IPS-15b (cell line): ENCODE results near the gene TMEM127.
A peak's percentile ranks its signal among the peaks of the same experiment; 100 is the strongest.

Experiments
- H3K27me3 ChIP-seq: one replicate; pipeline ENCODE4 v1.6.1; 2013; ENCODE audit warnings: low read length; ENCODE audit not compliant: control insufficient read depth, insufficient read depth
- H3K36me3 ChIP-seq: one replicate; pipeline ENCODE4 v1.6.1; 2013; ENCODE audit warnings: low read length; ENCODE audit not compliant: control insufficient read depth, insufficient read depth
- H3K4me1 ChIP-seq: one replicate; pipeline ENCODE4 v1.6.1; 2013; ENCODE audit warnings: mild to moderate bottlenecking, low read length; ENCODE audit not compliant: control insufficient read depth, insufficient read depth
- H3K4me3 ChIP-seq: one replicate; pipeline ENCODE4 v1.5.1; 2013; ENCODE audit warnings: low read depth, low read length
- H3K9ac ChIP-seq: one replicate; pipeline ENCODE4 v1.6.1; 2013; ENCODE audit warnings: low read depth, mild to moderate bottlenecking, low read length
- H3K9me3 ChIP-seq: one replicate; pipeline ENCODE4 v1.6.1; 2013; ENCODE audit warnings: mild to moderate bottlenecking, low read length; ENCODE audit not compliant: control insufficient read depth, insufficient read depth

TMEM127 gene

GRCh38 chr2:96209729-96210085, 56.1 kb downstream of the TMEM127 start:
- peaks cover 14% of the 10 kb centered on the region for H3K4me1 ChIP-seq

GRCh38 chr2:96209011-96209728, 56.6 kb downstream of the TMEM127 start:
- H3K9ac ChIP-seq: peak overlapping the region; percentile 76
- H3K27me3 ChIP-seq: no peaks in the 10 kb centered on the region
- no peaks in the 10 kb centered on the region for H3K9me3 ChIP-seq
- peak overlapping the region; percentile 92 for H3K4me3 ChIP-seq
- peaks cover 14% of the 10 kb centered on the region for H3K4me1 ChIP-seq
- peaks cover 4% of the 10 kb centered on the region for H3K36me3 ChIP-seq

More at GRCh38 chr2:96209729-96210085, 56.1 kb downstream of the TMEM127 start:
- Histone ChIP-seq H3K4me3 (peak overlapping the region; percentile 92), H3K27me3 (no peaks in the 10 kb centered on the region), H3K36me3 (peaks cover 4% of the 10 kb centered on the region), H3K9me3 (no peaks in the 10 kb centered on the region), H3K9ac (peak overlapping the region; percentile 76)

GRCh38 chr2:96208143-96209010, 57.4 kb downstream of the TMEM127 start, which contains the start of gene STARD7:
STARD7 (minus strand) TSS chr2:96208827; CDS start chr2:96208434, 393 bp downstream.
- H3K9ac ChIP-seq: peak within 1 kb of the TSS; percentile 94
- no peaks in the 10 kb centered on the region for H3K27me3 ChIP-seq
- peak within 1 kb of the TSS; percentile 92 for H3K4me3 ChIP-seq
- no peaks in the 10 kb centered on the region for H3K9me3 ChIP-seq
- H3K36me3 ChIP-seq: peaks cover 4% of the 10 kb centered on the region
- H3K4me1 ChIP-seq: peaks cover 14% of the 10 kb centered on the region

- H3K4me3 ChIP-seq: peak overlapping the region; percentile 92
- H3K4me1 ChIP-seq: peaks cover 14% of the 10 kb centered on the region
- no peaks in the 10 kb centered on the region for H3K27me3 ChIP-seq
- no peaks in the 10 kb centered on the region for H3K9me3 ChIP-seq
- peaks cover 4% of the 10 kb centered on the region for H3K36me3 ChIP-seq
- H3K9ac ChIP-seq: peak overlapping the region; percentile 94
These were observed 58.0 kb downstream of the TMEM127 start for GRCh38 chr2:96207774-96208142.

GRCh38 chr2:96207073-96207773, 58.6 kb downstream of the TMEM127 start:
- H3K4me1 ChIP-seq: peaks cover 14% of the 10 kb centered on the region
- peaks cover 4% of the 10 kb centered on the region for H3K36me3 ChIP-seq
- H3K9me3 ChIP-seq: no peaks in the 10 kb centered on the region
- H3K27me3 ChIP-seq: no peaks in the 10 kb centered on the region
- peak overlapping the region; percentile 92 for H3K4me3 ChIP-seq
- H3K9ac ChIP-seq: peak overlapping the region; percentile 94

GRCh38 chr2:96205888-96206287, 59.9 kb downstream of the TMEM127 start:
- no peaks in the 10 kb centered on the region for H3K27me3 ChIP-seq
- no peaks in the 10 kb centered on the region for H3K9me3 ChIP-seq
- H3K4me3 ChIP-seq: no peak overlapping the region
- no peak overlapping the region for H3K9ac ChIP-seq
- peaks cover 4% of the 10 kb centered on the region for H3K36me3 ChIP-seq
- peaks cover 14% of the 10 kb centered on the region for H3K4me1 ChIP-seq

- H3K9me3 ChIP-seq: no peaks in the 10 kb centered on the region
- H3K36me3 ChIP-seq: peaks cover 4% of the 10 kb centered on the region
- no peak overlapping the region for H3K4me3 ChIP-seq
- no peaks in the 10 kb centered on the region for H3K27me3 ChIP-seq
- no peak overlapping the region for H3K9ac ChIP-seq
- H3K4me1 ChIP-seq: peaks cover 14% of the 10 kb centered on the region
These were observed 60.8 kb downstream of the TMEM127 start for GRCh38 chr2:96204836-96205624.

- Histone ChIP-seq H3K36me3 (peaks cover 4% of the 10 kb centered on the region), H3K9me3 (no peaks in the 10 kb centered on the region), H3K9ac (no peak overlapping the region), H3K4me1 (peaks cover 9% of the 10 kb centered on the region), H3K4me3 (no peak overlapping the region), H3K27me3 (no peaks in the 10 kb centered on the region)
These were observed 62.4 kb downstream of the TMEM127 start for GRCh38 chr2:96203130-96204028.

GRCh38 chr2:96202152-96202854, 63.5 kb downstream of the TMEM127 start:
- Histone ChIP-seq H3K9ac (no peak overlapping the region), H3K4me3 (no peak overlapping the region), H3K27me3 (no peaks in the 10 kb centered on the region), H3K9me3 (no peaks in the 10 kb centered on the region), H3K36me3 (no peaks in the 10 kb centered on the region), H3K4me1 (peaks cover 8% of the 10 kb centered on the region)

- H3K9me3 ChIP-seq: no peaks in the 10 kb centered on the region
- H3K27me3 ChIP-seq: no peaks in the 10 kb centered on the region
- no peak overlapping the region for H3K4me3 ChIP-seq
- no peaks in the 10 kb centered on the region for H3K36me3 ChIP-seq
- H3K9ac ChIP-seq: no peak overlapping the region
- peaks cover 3% of the 10 kb centered on the region for H3K4me1 ChIP-seq
These were observed 64.5 kb downstream of the TMEM127 start for GRCh38 chr2:96201338-96201737.
